ENCODE results near the gene FBXW8. TPM values are rescaled to one million over a fixed set of nuclear protein-coding genes. Genes with fewer than 3 reads are reported as not detected.

Gene FBXW8
- total and polyA plus RNA-seq, 2 donors (not counting 3 experiments of a cell fraction or from before 2014, with no cell fraction given) = 15.4 TPM

DNA sequence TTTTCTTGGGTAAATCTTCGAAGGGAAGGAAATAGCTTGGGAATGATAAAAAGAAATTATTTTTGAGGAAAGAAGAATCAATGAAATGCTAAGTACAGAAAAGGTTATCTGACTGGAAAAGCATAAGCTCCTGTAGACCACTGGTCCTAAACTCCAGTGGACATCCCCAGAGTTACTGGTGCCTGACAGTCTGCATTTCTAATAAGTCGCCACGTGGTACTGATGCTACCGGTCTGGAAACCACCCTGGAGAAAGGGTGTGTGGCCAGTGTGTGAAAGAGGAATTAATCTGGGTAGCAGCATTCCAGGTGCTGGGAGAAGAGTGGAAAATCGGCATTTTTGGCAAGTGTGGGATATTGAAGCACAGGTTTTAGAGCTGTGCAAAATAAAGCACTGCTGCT is 73.3 kb downstream of the FBXW8 start:
- Histone ChIP-seq H3K36me3 (ENCODE audit: control insufficient read depth in 2 of 2, extremely low read depth in 1 of 2, insufficient read depth in 2 of 2, low read length in 2 of 2) (no peaks in the 10 kb centered on the region), H3K9me3 (replicated peaks; ENCODE audit: control insufficient read depth, insufficient read depth, low read length) (no peaks in the 10 kb centered on the region), H3K4me2 (ENCODE audit: insufficient read depth, low read length) (no peak overlapping the region), H2AFZ (ENCODE audit: low read depth, low read length) (no peak overlapping the region), H3K9ac (replicated peaks; ENCODE audit: extremely low read depth, insufficient read depth, low read length) (no peak overlapping the region), H3K27me3 (ENCODE audit: control insufficient read depth in 2 of 2, insufficient read depth in 2 of 2, low read length in 2 of 2) (no peaks in the 10 kb centered on the region), H3K4me3 (replicated peaks in 1 of 3; ENCODE audit: insufficient read depth in 1 of 3, low read depth in 1 of 3, low read length in 3 of 3) (no peak overlapping the region), H3K79me2 (ENCODE audit: control insufficient read depth, insufficient read depth, low read length) (no peaks in the 10 kb centered on the region), H3K9me1 (replicated peaks; ENCODE audit: control insufficient read depth, extremely low read depth, insufficient read depth, low read length) (no peaks in the 10 kb centered on the region), H3K27ac (ENCODE audit: insufficient read depth, low read depth, low read length) (no peak overlapping the region), H4K20me1 (replicated peaks; ENCODE audit: control insufficient read depth, extremely low read depth, insufficient read depth, low read length) (no peaks in the 10 kb centered on the region), H3K4me1 (ENCODE audit: control insufficient read depth, extremely low read depth, insufficient read depth, low read length) (peaks cover 12% of the 10 kb centered on the region)
- CTCF ChIA-PET = no interaction called here
- dilution Hi-C loops (cut with MboI; ENCODE audit: extremely low pct_ligation_motif_present, low sequenced_read_pairs) = no loop called here
- POLR2A ChIA-PET = no interaction called here
- TF ChIP-seq MYC (IDR thresholded peaks at IDR 0.05; ENCODE audit: low read depth, low read length) (no peak), JUN (IDR thresholded peaks at IDR 0.05; ENCODE audit: borderline replicate concordance, insufficient read depth, insufficient read length, low read depth) (no peak), POLR2AphosphoS5 (IDR thresholded peaks at IDR 0.05; ENCODE audit: insufficient read depth, low read depth, low read length) (no peak), GATA2 (IDR thresholded peaks at IDR 0.05; ENCODE audit: insufficient read depth, insufficient read length, low read depth, low read length) (no peak)
- TF ChIP-seq, protein P1, sequence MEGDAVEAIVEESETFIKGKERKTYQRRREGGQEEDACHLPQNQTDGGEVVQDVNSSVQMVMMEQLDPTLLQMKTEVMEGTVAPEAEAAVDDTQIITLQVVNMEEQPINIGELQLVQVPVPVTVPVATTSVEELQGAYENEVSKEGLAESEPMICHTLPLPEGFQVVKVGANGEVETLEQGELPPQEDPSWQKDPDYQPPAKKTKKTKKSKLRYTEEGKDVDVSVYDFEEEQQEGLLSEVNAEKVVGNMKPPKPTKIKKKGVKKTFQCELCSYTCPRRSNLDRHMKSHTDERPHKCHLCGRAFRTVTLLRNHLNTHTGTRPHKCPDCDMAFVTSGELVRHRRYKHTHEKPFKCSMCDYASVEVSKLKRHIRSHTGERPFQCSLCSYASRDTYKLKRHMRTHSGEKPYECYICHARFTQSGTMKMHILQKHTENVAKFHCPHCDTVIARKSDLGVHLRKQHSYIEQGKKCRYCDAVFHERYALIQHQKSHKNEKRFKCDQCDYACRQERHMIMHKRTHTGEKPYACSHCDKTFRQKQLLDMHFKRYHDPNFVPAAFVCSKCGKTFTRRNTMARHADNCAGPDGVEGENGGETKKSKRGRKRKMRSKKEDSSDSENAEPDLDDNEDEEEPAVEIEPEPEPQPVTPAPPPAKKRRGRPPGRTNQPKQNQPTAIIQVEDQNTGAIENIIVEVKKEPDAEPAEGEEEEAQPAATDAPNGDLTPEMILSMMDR (IDR thresholded peaks at IDR 0.05; ENCODE audit: extremely low read depth in 1 of 2, insufficient read depth in 1 of 2, low read depth in 1 of 2, low read length in 2 of 2) = no peak
- TF ChIP-seq, protein P2, sequence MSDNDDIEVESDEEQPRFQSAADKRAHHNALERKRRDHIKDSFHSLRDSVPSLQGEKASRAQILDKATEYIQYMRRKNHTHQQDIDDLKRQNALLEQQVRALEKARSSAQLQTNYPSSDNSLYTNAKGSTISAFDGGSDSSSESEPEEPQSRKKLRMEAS (IDR thresholded peaks at IDR 0.05; ENCODE audit: insufficient read depth, insufficient read length) = no peak
- no peak for DNase-seq (ENCODE audit: low read depth, low spot score)
- intact Hi-C loops (cut with micrococcal nuclease) = no loop called here
- no TSS peak for BruUV-seq (replicated peaks)
- FAIRE-seq = no peak

All from endothelial cell of umbilical vein (primary cell).